Mucosa of stomach (tissue), 1 donor: Measurements from ENCODE around the gene CLSTN2.

ENCODE experiments used
- H3K27me3 ChIP-seq: one replicate; pipeline ENCODE4 v1.7.0; 2013; ENCODE audit warnings: mild to moderate bottlenecking, low read length; ENCODE audit not compliant: control insufficient read depth, insufficient read depth
- H3K36me3 ChIP-seq: one replicate; pipeline ENCODE4 v1.7.0; 2013; ENCODE audit warnings: low read length; ENCODE audit not compliant: control insufficient read depth, insufficient read depth
- H3K4me1 ChIP-seq: one replicate; pipeline ENCODE4 v1.7.0; 2013; ENCODE audit warnings: mild to moderate bottlenecking, low read length; ENCODE audit not compliant: control insufficient read depth, insufficient read depth
- H3K4me3 ChIP-seq: one replicate; pipeline ENCODE4 v1.7.0; 2013; ENCODE audit warnings: low read length
- H3K9ac ChIP-seq: one replicate; pipeline ENCODE4 v1.7.0; 2013; ENCODE audit warnings: mild to moderate bottlenecking, low read length, moderate library complexity
- H3K9me3 ChIP-seq: one replicate; pipeline ENCODE4 v1.7.0; 2013; ENCODE audit warnings: mild to moderate bottlenecking, low read length, moderate library complexity; ENCODE audit not compliant: control insufficient read depth
- donor health status: Pancreatic carcinoma.

CLSTN2 gene

GRCh38 chr3:140522653-140523380 lies 587.8 kb downstream of the CLSTN2 start:
- Histone ChIP-seq H3K4me1 (no peaks in the 10 kb centered on the region), H3K4me3 (no peak overlapping the region), H3K36me3 (no peaks in the 10 kb centered on the region)

GRCh38 chr3:140523600-140523999 lies 588.6 kb downstream of the CLSTN2 start:
- no peaks in the 10 kb centered on the region for H3K27me3 ChIP-seq
- H3K4me1 ChIP-seq, result no peaks in the 10 kb centered on the region
- H3K36me3 ChIP-seq, result no peaks in the 10 kb centered on the region
- no peaks in the 10 kb centered on the region for H3K9me3 ChIP-seq
- H3K4me3 ChIP-seq, result no peak overlapping the region
- H3K9ac ChIP-seq, result no peak overlapping the region

More at GRCh38 chr3:140522653-140523380, 587.8 kb downstream of the CLSTN2 start:
- H3K27me3 ChIP-seq, result no peaks in the 10 kb centered on the region
- H3K9me3 ChIP-seq, result no peaks in the 10 kb centered on the region
- H3K9ac ChIP-seq, result no peak overlapping the region

- H3K36me3 ChIP-seq, result no peaks in the 10 kb centered on the region
These were observed 592.2 kb downstream of the CLSTN2 start for GRCh38 chr3:140527156-140527555.

GRCh38 chr3:140529096-140529495 lies 594.1 kb downstream of the CLSTN2 start:
- Histone ChIP-seq H3K4me1 (no peaks in the 10 kb centered on the region), H3K36me3 (no peaks in the 10 kb centered on the region), H3K9me3 (no peaks in the 10 kb centered on the region), H3K4me3 (no peak overlapping the region), H3K27me3 (no peaks in the 10 kb centered on the region), H3K9ac (no peak overlapping the region)

More at GRCh38 chr3:140527156-140527555, 592.2 kb downstream of the CLSTN2 start:
- Histone ChIP-seq H3K27me3 (no peaks in the 10 kb centered on the region), H3K9ac (no peak overlapping the region), H3K4me1 (no peaks in the 10 kb centered on the region), H3K4me3 (no peak overlapping the region), H3K9me3 (no peaks in the 10 kb centered on the region)

- no peak overlapping the region for H3K9ac ChIP-seq
- H3K27me3 ChIP-seq, result no peaks in the 10 kb centered on the region
- no peaks in the 10 kb centered on the region for H3K4me1 ChIP-seq
- H3K9me3 ChIP-seq, result no peaks in the 10 kb centered on the region
- no peaks in the 10 kb centered on the region for H3K36me3 ChIP-seq
- H3K4me3 ChIP-seq, result no peak overlapping the region
These were observed 594.6 kb downstream of the CLSTN2 start for GRCh38 chr3:140529558-140529957.

GRCh38 chr3:140530131-140530530 lies 595.1 kb downstream of the CLSTN2 start:
- H3K9ac ChIP-seq, result no peak overlapping the region
- no peaks in the 10 kb centered on the region for H3K27me3 ChIP-seq
- no peaks in the 10 kb centered on the region for H3K9me3 ChIP-seq
- H3K36me3 ChIP-seq, result no peaks in the 10 kb centered on the region
- H3K4me1 ChIP-seq, result no peaks in the 10 kb centered on the region
- H3K4me3 ChIP-seq, result no peak overlapping the region

- Histone ChIP-seq H3K9me3 (no peaks in the 10 kb centered on the region), H3K27me3 (no peaks in the 10 kb centered on the region), H3K4me1 (no peaks in the 10 kb centered on the region), H3K4me3 (no peak overlapping the region), H3K36me3 (no peaks in the 10 kb centered on the region), H3K9ac (no peak overlapping the region)
These were observed 595.6 kb downstream of the CLSTN2 start for GRCh38 chr3:140530603-140531002.

- no peak overlapping the region for H3K9ac ChIP-seq
- H3K36me3 ChIP-seq, result no peaks in the 10 kb centered on the region
- H3K4me1 ChIP-seq, result no peaks in the 10 kb centered on the region
- no peaks in the 10 kb centered on the region for H3K9me3 ChIP-seq
- H3K4me3 ChIP-seq, result no peak overlapping the region
- no peaks in the 10 kb centered on the region for H3K27me3 ChIP-seq
These were observed 597.9 kb downstream of the CLSTN2 start for GRCh38 chr3:140532793-140533330.

- H3K9me3 ChIP-seq, result no peaks in the 10 kb centered on the region
- no peaks in the 10 kb centered on the region for H3K36me3 ChIP-seq
- H3K4me3 ChIP-seq, result no peak overlapping the region
- no peaks in the 10 kb centered on the region for H3K27me3 ChIP-seq
- H3K9ac ChIP-seq, result no peak overlapping the region
- no peaks in the 10 kb centered on the region for H3K4me1 ChIP-seq
These were observed 602.1 kb downstream of the CLSTN2 start for GRCh38 chr3:140536926-140537726.

- Histone ChIP-seq H3K36me3 (no peaks in the 10 kb centered on the region), H3K9me3 (no peaks in the 10 kb centered on the region), H3K4me1 (no peaks in the 10 kb centered on the region), H3K9ac (no peak overlapping the region), H3K4me3 (no peak overlapping the region), H3K27me3 (no peaks in the 10 kb centered on the region)
These were observed 602.7 kb downstream of the CLSTN2 start for GRCh38 chr3:140537727-140538082.

- H3K36me3 ChIP-seq, result no peaks in the 10 kb centered on the region
- no peaks in the 10 kb centered on the region for H3K27me3 ChIP-seq
- no peak overlapping the region for H3K9ac ChIP-seq
- H3K9me3 ChIP-seq, result no peaks in the 10 kb centered on the region
- no peaks in the 10 kb centered on the region for H3K4me1 ChIP-seq
- H3K4me3 ChIP-seq, result no peak overlapping the region
These were observed 605.3 kb downstream of the CLSTN2 start for GRCh38 chr3:140540262-140540661.

- no peaks in the 10 kb centered on the region for H3K27me3 ChIP-seq
- H3K9me3 ChIP-seq, result no peaks in the 10 kb centered on the region
- no peak overlapping the region for H3K9ac ChIP-seq
- H3K4me1 ChIP-seq, result no peaks in the 10 kb centered on the region
- H3K36me3 ChIP-seq, result no peaks in the 10 kb centered on the region
- no peak overlapping the region for H3K4me3 ChIP-seq
These were observed 607.1 kb downstream of the CLSTN2 start for GRCh38 chr3:140541975-140542653.
